ENCODE measurements around the gene PLXNC1.

The PLXNC1 gene

GRCh38 chr12:94133964-94134795 lies 14.2 kb upstream of the PLXNC1 start:
- WGBS (ENCODE audit: insufficient coverage, insufficient read length) = no CpG with 5 or more reads among the region's 6 CpGs
- Histone ChIP-seq H3K9me3 (ENCODE audit: control insufficient read depth, insufficient read depth, low read length) (no peaks in the 10 kb centered on the region), H3K36me3 (ENCODE audit: control insufficient read depth, insufficient read depth, low read length) (no peaks in the 10 kb centered on the region), H3K27me3 (ENCODE audit: control insufficient read depth, insufficient read depth, low read length) (no peaks in the 10 kb centered on the region; the same call in 1 of the 2 replicates), H3K4me3 (ENCODE audit: low read length) (no peak overlapping the region), H3K27ac (ENCODE audit: low read length) (no peak overlapping the region), H3K4me1 (ENCODE audit: control insufficient read depth, insufficient read depth, low read length) (no peaks in the 10 kb centered on the region)
- DNase-seq (ENCODE audit: low read depth, low spot score) = no peak

DNA sequence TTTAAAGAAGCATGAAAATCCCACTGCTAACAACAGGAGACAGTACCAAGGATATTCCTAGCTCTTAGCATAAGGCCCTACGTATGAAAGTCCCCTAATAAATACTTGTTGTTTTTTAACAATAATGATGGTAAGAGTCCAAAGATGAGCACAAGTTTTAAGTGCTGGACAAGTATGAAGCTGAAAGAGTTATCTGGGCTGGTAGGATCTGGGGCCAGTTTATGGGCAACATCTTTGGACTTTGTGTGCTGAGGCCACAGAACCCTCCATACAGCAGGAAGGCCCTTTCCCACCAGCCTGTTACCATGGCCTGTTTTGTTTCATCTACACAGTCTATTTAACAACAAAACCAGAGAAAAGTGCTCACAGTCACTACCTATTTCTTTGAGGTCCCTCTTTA lies 12.5 kb upstream of the PLXNC1 start:
- H3K4me3 ChIP-seq (ENCODE audit: low read length) = no peak overlapping the region
- H3K4me1 ChIP-seq (ENCODE audit: control insufficient read depth, insufficient read depth, low read length) = no peaks in the 10 kb centered on the region
- H3K27ac ChIP-seq (ENCODE audit: low read length) = no peak overlapping the region
- H3K36me3 ChIP-seq (ENCODE audit: control insufficient read depth, insufficient read depth, low read length) = no peaks in the 10 kb centered on the region
- DNase-seq (ENCODE audit: low read depth, low spot score) = no peak
- H3K9me3 ChIP-seq (ENCODE audit: control insufficient read depth, insufficient read depth, low read length) = no peaks in the 10 kb centered on the region
- no CpG with 5 or more reads among the region's 1 CpG for WGBS (ENCODE audit: insufficient coverage, insufficient read length)
- no peaks in the 10 kb centered on the region for H3K27me3 ChIP-seq (ENCODE audit: control insufficient read depth, insufficient read depth, low read length)

DNA sequence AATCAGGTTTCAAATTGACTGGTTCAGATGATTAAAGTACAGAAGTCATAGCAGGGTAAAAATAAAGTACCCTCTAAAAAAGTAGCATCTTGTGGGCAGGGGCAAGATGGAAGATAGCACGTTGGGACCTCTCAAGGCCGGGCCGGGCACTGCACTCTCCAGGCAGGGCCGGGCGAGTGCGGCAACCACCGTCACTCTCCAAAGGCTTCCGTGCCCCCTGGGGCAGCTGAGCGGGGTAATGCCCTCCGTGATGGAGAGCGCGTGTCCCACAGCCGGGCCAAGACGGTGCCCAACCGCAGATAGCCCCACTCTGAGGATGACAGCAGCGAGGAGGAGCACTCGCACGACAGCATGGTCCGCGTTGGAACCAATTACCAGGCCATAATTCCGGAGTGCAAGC lies 8.6 kb upstream of the PLXNC1 start:
- WGBS (ENCODE audit: insufficient coverage, insufficient read length) = no CpG with 5 or more reads among the region's 21 CpGs
- H3K36me3 ChIP-seq (ENCODE audit: control insufficient read depth, insufficient read depth, low read length) = no peaks in the 10 kb centered on the region
- no peaks in the 10 kb centered on the region for H3K4me1 ChIP-seq (ENCODE audit: control insufficient read depth, insufficient read depth, low read length)
- H3K9me3 ChIP-seq (ENCODE audit: control insufficient read depth, insufficient read depth, low read length) = no peaks in the 10 kb centered on the region
- no peaks in the 10 kb centered on the region; the same call in 1 of the 2 replicates for H3K27me3 ChIP-seq (ENCODE audit: control insufficient read depth, insufficient read depth, low read length)
- H3K27ac ChIP-seq (ENCODE audit: low read length) = no peak overlapping the region
- no peak overlapping the region for H3K4me3 ChIP-seq (ENCODE audit: low read length)
- no peak for DNase-seq (ENCODE audit: low read depth, low spot score)

- Histone ChIP-seq H3K9me3 (ENCODE audit: control insufficient read depth, insufficient read depth, low read length) (no peaks in the 10 kb centered on the region), H3K27ac (ENCODE audit: low read length) (no peak overlapping the region), H3K36me3 (ENCODE audit: control insufficient read depth, insufficient read depth, low read length) (no peaks in the 10 kb centered on the region), H3K4me1 (ENCODE audit: control insufficient read depth, insufficient read depth, low read length) (no peaks in the 10 kb centered on the region), H3K27me3 (ENCODE audit: control insufficient read depth, insufficient read depth, low read length) (no peaks in the 10 kb centered on the region; the same call in 1 of the 2 replicates), H3K4me3 (ENCODE audit: low read length) (no peak overlapping the region)
- no peak for DNase-seq (ENCODE audit: low read depth, low spot score)
- WGBS (ENCODE audit: insufficient coverage, insufficient read length) = no CpG with 5 or more reads among the region's 13 CpGs
Measured at GRCh38 chr12:94140556-94140955, 7.8 kb upstream of the PLXNC1 start.

GRCh38 chr12:94141004-94141764 lies 7.2 kb upstream of the PLXNC1 start:
- Histone ChIP-seq H3K27me3 (ENCODE audit: control insufficient read depth, insufficient read depth, low read length) (peaks cover 2% of the 10 kb centered on the region; the same call in 1 of the 2 replicates), H3K36me3 (ENCODE audit: control insufficient read depth, insufficient read depth, low read length) (no peaks in the 10 kb centered on the region), H3K4me3 (ENCODE audit: low read length) (no peak overlapping the region), H3K4me1 (ENCODE audit: control insufficient read depth, insufficient read depth, low read length) (no peaks in the 10 kb centered on the region), H3K27ac (ENCODE audit: low read length) (no peak overlapping the region), H3K9me3 (ENCODE audit: control insufficient read depth, insufficient read depth, low read length) (no peaks in the 10 kb centered on the region)
- no peak for DNase-seq (ENCODE audit: low read depth, low spot score)
- WGBS (ENCODE audit: insufficient coverage, insufficient read length) = no CpG with 5 or more reads among the region's 15 CpGs

- H3K4me1 ChIP-seq (ENCODE audit: control insufficient read depth, insufficient read depth, low read length) = no peaks in the 10 kb centered on the region
- peaks cover 9% of the 10 kb centered on the region for H3K27me3 ChIP-seq (ENCODE audit: control insufficient read depth, insufficient read depth, low read length)
- WGBS (ENCODE audit: insufficient coverage, insufficient read length) = no CpG with 5 or more reads among the region's 3 CpGs
- DNase-seq (ENCODE audit: low read depth, low spot score) = no peak
- H3K36me3 ChIP-seq (ENCODE audit: control insufficient read depth, insufficient read depth, low read length) = no peaks in the 10 kb centered on the region
- H3K27ac ChIP-seq (ENCODE audit: low read length) = no peak overlapping the region
- H3K4me3 ChIP-seq (ENCODE audit: low read length) = no peak overlapping the region
- H3K9me3 ChIP-seq (ENCODE audit: control insufficient read depth, insufficient read depth, low read length) = no peaks in the 10 kb centered on the region
Measured at GRCh38 chr12:94141892-94142291, 6.5 kb upstream of the PLXNC1 start.

GRCh38 chr12:94143438-94143837 lies 4.9 kb upstream of the PLXNC1 start:
- Histone ChIP-seq H3K9me3 (ENCODE audit: control insufficient read depth, insufficient read depth, low read length) (no peaks in the 10 kb centered on the region), H3K4me3 (ENCODE audit: low read length) (no peak overlapping the region), H3K36me3 (ENCODE audit: control insufficient read depth, insufficient read depth, low read length) (no peaks in the 10 kb centered on the region), H3K27me3 (ENCODE audit: control insufficient read depth, insufficient read depth, low read length) (peaks cover 19% of the 10 kb centered on the region), H3K27ac (ENCODE audit: low read length) (no peak overlapping the region), H3K4me1 (ENCODE audit: control insufficient read depth, insufficient read depth, low read length) (no peaks in the 10 kb centered on the region)
- DNase-seq (ENCODE audit: low read depth, low spot score) = no peak
- WGBS (ENCODE audit: insufficient coverage, insufficient read length) = no CpG with 5 or more reads among the region's 7 CpGs

GRCh38 chr12:94143951-94144350 lies 4.4 kb upstream of the PLXNC1 start:
- DNase-seq (ENCODE audit: low read depth, low spot score) = no peak
- no peak overlapping the region for H3K27ac ChIP-seq (ENCODE audit: low read length)
- no peak overlapping the region for H3K4me3 ChIP-seq (ENCODE audit: low read length)
- H3K27me3 ChIP-seq (ENCODE audit: control insufficient read depth, insufficient read depth, low read length) = peaks cover 19% of the 10 kb centered on the region
- no peaks in the 10 kb centered on the region for H3K4me1 ChIP-seq (ENCODE audit: control insufficient read depth, insufficient read depth, low read length)
- no peaks in the 10 kb centered on the region for H3K9me3 ChIP-seq (ENCODE audit: control insufficient read depth, insufficient read depth, low read length)
- no CpG with 5 or more reads among the region's 5 CpGs for WGBS (ENCODE audit: insufficient coverage, insufficient read length)
- no peaks in the 10 kb centered on the region for H3K36me3 ChIP-seq (ENCODE audit: control insufficient read depth, insufficient read depth, low read length)

- no peak for DNase-seq (ENCODE audit: low read depth, low spot score)
- no peaks in the 10 kb centered on the region for H3K9me3 ChIP-seq (ENCODE audit: control insufficient read depth, insufficient read depth, low read length)
- H3K27me3 ChIP-seq (ENCODE audit: control insufficient read depth, insufficient read depth, low read length) = peaks cover 25% of the 10 kb centered on the region
- no peaks in the 10 kb centered on the region; the same call in 1 of the 2 replicates for H3K4me1 ChIP-seq (ENCODE audit: control insufficient read depth, insufficient read depth, low read length)
- H3K36me3 ChIP-seq (ENCODE audit: control insufficient read depth, insufficient read depth, low read length) = no peaks in the 10 kb centered on the region
- no peak overlapping the region for H3K27ac ChIP-seq (ENCODE audit: low read length)
- H3K4me3 ChIP-seq (ENCODE audit: low read length) = no peak overlapping the region
- no CpG with 5 or more reads among the region's 3 CpGs for WGBS (ENCODE audit: insufficient coverage, insufficient read length)
Measured at GRCh38 chr12:94144781-94145180, 3.6 kb upstream of the PLXNC1 start.

GRCh38 chr12:94145191-94145983 lies 3.0 kb upstream of the PLXNC1 start:
- no peak for DNase-seq (ENCODE audit: low read depth, low spot score)
- no peaks in the 10 kb centered on the region; the same call in 1 of the 2 replicates for H3K4me1 ChIP-seq (ENCODE audit: control insufficient read depth, insufficient read depth, low read length)
- no CpG with 5 or more reads among the region's 12 CpGs for WGBS (ENCODE audit: insufficient coverage, insufficient read length)
- no peaks in the 10 kb centered on the region for H3K9me3 ChIP-seq (ENCODE audit: control insufficient read depth, insufficient read depth, low read length)
- H3K36me3 ChIP-seq (ENCODE audit: control insufficient read depth, insufficient read depth, low read length) = no peaks in the 10 kb centered on the region
- H3K4me3 ChIP-seq (ENCODE audit: low read length) = no peak overlapping the region
- H3K27ac ChIP-seq (ENCODE audit: low read length) = no peak overlapping the region
- H3K27me3 ChIP-seq (ENCODE audit: control insufficient read depth, insufficient read depth, low read length) = peaks cover 31% of the 10 kb centered on the region
